NCI-H2196 treated with DMSO at 0.1 percent for 48 hours (cell line): ENCODE data around the gene LRP1B.

ENCODE experiments used
- DNase-seq: peaks from one replicate; lab custom pipeline; 2025; ENCODE audit not compliant: unreplicated experiment; lab: John Stamatoyannopoulos, UW

LRP1B gene

GRCh38 chr2:140880573-140880972 is 1250.2 kb downstream of the LRP1B start:
- DNase-seq = no peak

- no peak for DNase-seq
Measured at GRCh38 chr2:140876015-140876414, 1254.8 kb downstream of the LRP1B start.

DNA sequence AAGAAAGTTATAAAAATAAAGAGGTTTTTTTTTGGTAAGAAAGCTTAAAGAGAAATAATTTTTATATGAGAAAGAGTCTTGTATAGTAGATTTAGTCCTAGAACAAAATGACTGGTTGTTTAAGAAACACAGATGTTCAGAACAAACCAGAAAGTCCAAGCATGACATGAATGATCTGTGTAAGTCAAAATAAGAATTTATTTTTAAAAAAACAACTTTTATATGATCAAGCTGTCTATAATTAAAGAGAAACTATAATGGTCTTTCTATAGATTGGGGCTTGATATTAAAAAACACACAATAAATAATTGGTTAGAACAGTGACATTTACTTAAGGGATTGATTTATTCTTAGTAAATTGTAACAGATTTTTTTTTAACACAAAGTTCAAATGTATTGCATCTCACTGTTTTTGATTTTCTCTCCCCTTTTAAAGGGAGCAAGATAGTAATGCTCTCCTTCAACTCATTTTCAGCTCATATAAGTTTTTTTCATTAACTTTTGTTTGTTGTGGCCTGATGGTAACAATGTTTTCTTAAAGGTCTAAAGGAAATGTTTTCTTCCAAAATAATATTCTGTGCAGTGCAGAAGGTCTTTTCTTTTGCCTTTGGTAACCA is 1256.8 kb downstream of the LRP1B start:
- no peak for DNase-seq

GRCh38 chr2:140869925-140870324 is 1260.9 kb downstream of the LRP1B start:
- DNase-seq = no peak

- no peak for DNase-seq
Measured at GRCh38 chr2:140869107-140869506, 1261.7 kb downstream of the LRP1B start.

GRCh38 chr2:140865837-140866236 is 1265.0 kb downstream of the LRP1B start:
- DNase-seq = no peak

DNA sequence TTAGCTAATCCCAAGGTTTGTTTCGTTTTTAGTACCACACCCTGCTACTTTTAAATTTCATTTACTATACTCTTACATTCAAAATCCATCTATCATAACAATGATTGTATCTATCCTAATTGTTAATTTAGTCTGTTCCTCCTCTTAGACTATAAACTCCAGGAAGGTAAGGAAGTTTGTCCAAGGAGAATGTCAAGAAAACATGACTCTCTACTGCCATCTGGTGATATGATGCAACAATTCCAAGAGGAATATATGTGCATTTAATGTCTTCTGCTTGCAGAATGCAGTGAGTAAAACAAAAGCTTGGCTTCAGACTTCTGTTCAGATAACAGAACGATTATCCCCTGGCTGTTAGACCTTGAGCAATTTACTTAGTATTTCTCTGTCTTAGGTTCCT is 1267.1 kb downstream of the LRP1B start:
- peak; percentile 16 for DNase-seq

DNA sequence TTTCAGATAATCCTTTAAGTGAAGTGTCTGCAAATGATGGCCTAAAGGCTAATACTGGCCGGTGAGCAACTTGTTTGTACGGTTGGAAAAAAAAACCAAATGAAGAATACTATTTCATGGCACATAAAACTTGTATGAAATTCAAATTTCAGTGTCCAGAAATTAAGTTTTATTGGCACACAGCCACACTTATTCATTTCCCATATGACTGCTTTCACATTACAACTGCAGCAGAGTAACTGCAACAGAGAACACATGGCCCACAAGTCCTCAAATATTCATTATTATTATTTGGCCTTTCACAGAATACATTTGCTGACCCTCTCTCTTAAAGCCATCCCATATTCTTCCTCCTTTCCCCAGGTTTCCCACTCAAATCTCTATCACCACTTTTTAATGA is 1268.6 kb downstream of the LRP1B start:
- DNase-seq = no peak

DNA sequence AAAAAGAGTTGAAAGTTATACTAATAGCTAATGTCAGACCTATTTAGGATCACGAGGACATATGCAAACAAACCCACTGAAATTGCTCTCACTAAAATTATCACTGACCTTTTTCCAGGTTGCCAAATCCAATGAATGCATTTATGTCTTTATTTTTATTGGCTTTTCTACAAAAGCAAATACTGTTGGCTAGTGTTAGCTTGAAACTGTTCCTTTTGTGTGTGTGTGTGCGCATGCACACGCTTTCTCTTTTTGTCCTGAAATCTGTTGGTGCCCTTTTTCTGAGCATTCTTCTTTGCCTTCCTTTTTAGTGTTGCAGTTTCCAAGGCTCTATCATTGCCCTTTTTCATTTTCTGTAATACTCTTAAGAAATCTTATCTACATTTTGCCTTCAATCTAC is 1269.2 kb downstream of the LRP1B start:
- no peak for DNase-seq

- DNase-seq = no peak
Measured at GRCh38 chr2:140855471-140855870, 1275.3 kb downstream of the LRP1B start.

DNA sequence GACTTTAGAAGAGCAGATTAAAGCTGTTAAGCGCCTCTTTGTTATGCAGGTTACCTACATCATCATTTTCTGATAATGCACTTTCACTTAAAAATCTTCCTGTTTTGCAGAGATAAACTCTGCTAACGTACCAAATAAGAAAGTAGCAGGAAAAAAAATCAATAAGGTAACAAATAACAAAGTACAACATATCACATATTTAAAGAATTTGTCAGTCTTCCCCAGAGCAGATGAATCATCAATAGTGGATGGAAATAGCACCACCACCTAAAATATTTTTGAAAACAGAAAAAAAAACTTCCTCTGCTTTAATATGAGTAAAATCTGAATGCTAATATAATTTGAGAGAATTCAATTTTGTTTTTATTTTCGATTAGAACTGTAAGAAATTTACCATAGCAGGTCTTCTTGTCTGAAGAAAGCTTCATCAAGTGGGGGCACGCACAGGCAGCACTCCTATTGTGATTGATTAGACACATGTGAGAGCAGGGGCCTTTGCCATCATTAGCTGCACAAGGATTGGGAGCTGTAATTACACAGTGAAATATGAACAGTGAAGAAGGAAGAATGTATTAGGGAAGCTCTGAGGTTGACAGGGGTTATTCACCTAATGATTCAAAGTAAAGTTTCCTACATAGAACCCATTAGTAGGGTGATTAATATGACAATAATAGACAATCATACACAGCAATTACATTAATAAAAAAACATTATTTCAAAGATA is 1279.4 kb downstream of the LRP1B start:
- DNase-seq = no peak

DNA sequence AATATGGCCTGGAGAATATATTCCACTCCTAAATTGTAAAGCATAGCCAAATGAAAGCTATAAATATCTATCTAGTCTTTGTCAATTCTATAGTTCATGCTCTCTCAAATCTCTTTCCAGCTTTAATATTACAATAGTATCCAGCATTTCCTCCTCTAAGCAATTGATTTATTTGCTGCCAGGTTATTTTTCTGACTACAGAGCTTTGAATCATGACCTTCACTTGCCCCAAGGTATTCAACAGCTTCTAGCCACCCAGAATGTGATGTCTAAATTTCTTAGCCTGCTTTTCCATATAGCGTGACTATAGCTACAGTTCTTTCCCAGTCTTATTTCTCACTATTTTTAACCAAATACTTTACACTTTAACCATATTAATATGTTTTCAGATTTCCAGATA is 1287.6 kb downstream of the LRP1B start:
- no peak for DNase-seq

DNA sequence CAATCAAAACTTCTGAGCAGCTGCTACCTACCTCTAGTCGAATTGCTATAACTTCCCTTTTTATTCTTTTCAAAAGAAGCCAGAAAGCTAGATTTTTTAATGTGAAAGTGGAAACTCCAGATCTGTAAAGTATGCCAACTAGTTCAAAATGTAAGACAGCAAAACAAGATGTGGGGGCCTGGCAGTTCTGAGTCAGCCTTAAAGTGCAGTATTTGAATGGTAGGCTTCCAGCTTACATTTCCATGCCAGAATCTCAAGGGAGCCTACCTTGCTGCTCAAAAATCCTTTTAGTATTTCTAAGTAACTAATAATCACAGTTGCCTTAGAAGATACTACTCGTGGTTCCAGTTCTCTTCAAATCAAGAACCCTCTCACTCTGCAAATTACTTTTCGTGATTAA is 1288.7 kb downstream of the LRP1B start:
- DNase-seq = no peak

GRCh38 chr2:140841141-140841540 is 1289.7 kb downstream of the LRP1B start:
- no peak for DNase-seq

DNA sequence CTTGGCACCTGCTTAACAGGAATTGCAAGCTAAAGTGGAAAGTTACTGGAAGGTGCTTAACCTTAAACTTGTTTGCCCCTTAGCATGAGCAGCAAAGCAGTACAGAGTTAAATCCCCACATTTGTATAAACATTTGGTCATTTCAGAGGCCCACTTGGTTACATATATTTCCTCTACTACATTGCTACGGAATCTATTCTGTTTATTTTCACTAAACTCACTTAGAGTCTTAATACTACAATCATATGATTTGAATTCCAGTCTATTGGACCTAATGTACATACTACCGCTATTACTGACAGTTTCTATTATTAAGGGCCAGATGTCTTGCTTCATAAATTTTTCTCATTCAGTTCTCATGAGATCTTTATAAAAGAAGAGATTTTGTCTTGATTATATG is 1294.0 kb downstream of the LRP1B start:
- no peak for DNase-seq

DNA sequence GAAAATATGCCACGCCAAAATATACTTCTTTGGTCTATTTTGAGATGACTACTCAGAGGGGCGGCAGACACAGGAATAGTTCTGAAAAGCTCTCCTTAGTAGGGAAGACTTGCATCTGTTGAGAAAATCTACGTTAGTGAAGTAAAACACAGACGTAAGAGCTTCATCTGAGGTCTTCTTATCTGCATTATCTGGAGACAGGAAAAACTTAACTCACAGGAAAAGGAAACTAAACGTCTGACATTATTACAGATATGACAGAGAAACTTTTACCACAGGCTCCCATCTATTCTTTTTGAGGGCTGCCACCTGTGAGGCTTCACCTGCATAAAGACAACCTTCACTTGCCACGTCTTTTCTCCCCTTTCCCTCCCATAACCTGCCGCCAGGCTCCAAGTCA is 1295.7 kb downstream of the LRP1B start:
- DNase-seq = no peak

DNA sequence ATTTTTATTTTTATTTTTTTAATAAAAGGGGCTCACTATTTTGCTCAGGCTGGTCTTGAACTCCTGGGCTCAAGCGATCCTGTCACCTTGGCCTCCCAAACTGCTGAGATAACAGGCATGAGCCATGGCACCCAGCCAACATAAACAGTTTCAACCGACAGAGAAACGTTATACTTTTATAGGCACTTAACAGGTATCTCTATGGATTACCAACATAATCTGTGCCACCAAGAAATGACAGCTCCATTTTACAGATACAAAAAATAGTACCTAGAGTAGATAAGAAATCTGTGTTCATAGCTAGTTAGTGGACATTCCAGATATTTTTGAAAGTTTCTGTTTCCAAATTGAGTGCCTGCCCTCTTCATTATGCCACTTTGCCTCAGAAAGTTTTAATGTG is 1316.7 kb downstream of the LRP1B start:
- DNase-seq = no peak

DNA sequence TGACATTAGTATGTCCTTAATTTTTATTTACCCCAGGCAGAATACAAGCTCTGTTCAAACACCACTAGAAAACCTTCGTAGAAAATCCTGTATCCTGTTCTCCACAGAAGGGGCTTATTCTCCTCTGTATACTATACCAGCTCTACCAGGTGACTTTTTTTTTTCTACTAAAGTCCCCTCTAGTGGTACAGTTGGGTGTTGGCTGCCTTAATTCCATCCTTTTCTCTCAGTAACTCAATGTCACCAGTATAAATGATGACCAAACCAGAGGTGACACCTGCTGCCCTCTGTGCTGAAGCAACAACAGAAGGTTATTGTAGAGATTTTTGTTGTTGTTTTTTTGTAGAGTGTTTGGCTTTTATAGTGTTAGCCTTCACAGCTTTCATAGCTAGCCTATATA is 1322.0 kb downstream of the LRP1B start:
- DNase-seq = no peak

- no peak for DNase-seq
Measured at GRCh38 chr2:140808211-140808610, 1322.6 kb downstream of the LRP1B start.

- DNase-seq = no peak
Measured at GRCh38 chr2:140804700-140805260, 1326.0 kb downstream of the LRP1B start.

- no peak for DNase-seq
Measured at GRCh38 chr2:140801311-140801710, 1329.5 kb downstream of the LRP1B start.

DNA sequence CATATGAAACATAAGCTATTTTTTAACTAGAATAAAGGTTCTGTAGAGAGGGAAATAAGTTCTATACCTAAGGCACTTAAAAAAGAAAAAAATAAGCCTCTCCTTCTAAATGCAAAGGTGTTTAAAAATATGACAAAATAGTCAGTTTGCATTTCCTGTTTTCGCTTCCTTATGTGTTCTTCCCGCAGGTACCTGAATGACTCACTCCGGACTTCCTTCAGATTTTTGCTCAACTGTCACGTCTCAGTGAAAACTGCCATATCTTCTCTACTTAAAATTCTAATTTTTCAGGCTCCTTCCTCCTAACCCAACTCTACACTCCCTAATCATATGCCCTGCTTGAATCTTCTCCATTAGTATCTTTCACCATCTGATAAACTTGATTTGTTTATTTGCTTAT is 1333.1 kb downstream of the LRP1B start:
- no peak for DNase-seq

GRCh38 chr2:140791802-140792201 is 1339.0 kb downstream of the LRP1B start:
- DNase-seq = no peak
